GM19372 (cell line): ENCODE results near the gene THSD4.
"Not testable (repeated sequence)": the region's sequence is repeated elsewhere in the genome, so short reads cannot be mapped to it uniquely, and the experiment has no call there.

ENCODE experiments used
- ATAC-seq: cut with Tn5 transposase; IDR thresholded peaks from one replicate; pipeline ENCODE4 v1.9.1; 2021; ENCODE audit warnings: mild to moderate bottlenecking, low read depth, moderate library complexity; ENCODE audit not compliant: unreplicated experiment

The THSD4 gene

DNA sequence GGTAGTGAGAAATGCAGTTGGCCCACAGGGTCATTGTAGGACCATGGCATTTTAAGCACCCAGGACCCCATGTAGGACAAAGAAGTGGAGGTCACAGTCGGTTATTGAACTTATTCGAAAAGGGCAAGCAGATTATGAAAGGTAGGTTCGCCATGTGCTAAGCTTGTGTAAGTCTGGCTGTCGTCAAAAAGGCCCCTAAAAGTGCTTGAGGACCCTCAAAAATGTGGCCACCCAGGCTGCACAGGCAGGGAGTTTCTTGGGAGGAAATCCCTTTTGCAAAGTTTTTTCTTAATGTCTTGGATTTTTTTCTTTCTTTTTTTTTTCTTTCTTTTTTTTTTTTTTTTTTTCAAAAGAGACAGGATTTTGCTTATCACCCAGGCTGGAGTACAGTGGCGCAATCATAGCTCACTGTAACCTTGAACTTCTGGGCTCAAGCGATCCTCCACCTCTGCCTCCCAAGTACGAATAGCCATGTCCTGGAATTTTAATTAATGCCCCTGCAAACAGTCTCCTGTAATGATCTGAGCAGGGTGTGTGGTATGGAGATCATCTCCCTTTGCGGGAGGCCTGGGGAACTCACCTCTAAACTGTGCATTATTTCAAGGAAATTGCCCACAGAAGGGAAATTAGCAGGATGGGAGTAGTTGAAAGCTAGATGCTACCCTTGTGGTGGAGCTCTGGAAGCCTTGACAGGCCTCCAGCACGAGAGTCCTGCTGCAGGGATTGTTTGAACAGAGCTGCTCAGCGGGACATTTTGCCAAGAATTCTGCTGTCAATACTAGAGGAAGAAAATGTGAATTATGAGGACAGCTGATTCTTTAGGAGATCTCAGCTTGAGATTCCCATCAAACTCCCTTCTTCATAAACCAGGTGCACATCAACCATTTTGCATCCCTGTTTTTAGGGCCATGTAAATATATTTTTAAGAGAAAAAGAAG lies 28.4 kb downstream of the THSD4 start:
- ATAC-seq: no peak

- ATAC-seq: no peak
Observed at GRCh38 chr15:71145648-71146047, 30.4 kb downstream of the THSD4 start.

- ATAC-seq: no peak
Observed at GRCh38 chr15:71146580-71146982, 31.3 kb downstream of the THSD4 start.

- ATAC-seq: no peak
Observed at GRCh38 chr15:71148048-71148447, 32.8 kb downstream of the THSD4 start.

GRCh38 chr15:71149646-71150557 lies 34.6 kb downstream of the THSD4 start:
- no peak for ATAC-seq

DNA sequence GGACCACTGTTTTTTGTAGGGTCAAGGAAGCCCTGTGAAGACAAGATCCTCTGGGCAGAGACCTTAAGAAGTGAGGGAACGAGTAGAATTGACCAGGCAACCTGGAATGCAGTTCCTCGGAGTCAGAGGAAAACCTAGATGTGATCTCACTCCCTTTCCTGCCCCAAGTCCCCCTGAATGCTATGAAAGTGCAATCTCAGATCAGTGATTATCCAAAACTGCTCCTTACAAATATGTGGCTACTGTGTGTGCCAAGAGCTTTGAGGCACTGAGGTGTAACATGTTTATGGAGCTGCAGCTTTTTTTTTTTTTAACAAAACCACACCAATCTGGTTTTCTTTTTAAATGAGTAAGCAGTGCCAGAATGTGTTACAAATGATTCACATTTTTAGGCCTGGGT lies 35.8 kb downstream of the THSD4 start:
- no peak for ATAC-seq

GRCh38 chr15:71152542-71152941 lies 37.3 kb downstream of the THSD4 start:
- no peak for ATAC-seq

- ATAC-seq: no peak
Observed at GRCh38 chr15:71153823-71154524, 38.7 kb downstream of the THSD4 start.

- ATAC-seq: no peak
Observed at GRCh38 chr15:71154607-71155200, 39.4 kb downstream of the THSD4 start.

GRCh38 chr15:71155534-71155933 lies 40.3 kb downstream of the THSD4 start:
- ATAC-seq: no peak

- no peak for ATAC-seq
Observed at GRCh38 chr15:71160976-71161375, 45.7 kb downstream of the THSD4 start.

GRCh38 chr15:71162309-71162708 lies 47.0 kb downstream of the THSD4 start:
- no peak for ATAC-seq

DNA sequence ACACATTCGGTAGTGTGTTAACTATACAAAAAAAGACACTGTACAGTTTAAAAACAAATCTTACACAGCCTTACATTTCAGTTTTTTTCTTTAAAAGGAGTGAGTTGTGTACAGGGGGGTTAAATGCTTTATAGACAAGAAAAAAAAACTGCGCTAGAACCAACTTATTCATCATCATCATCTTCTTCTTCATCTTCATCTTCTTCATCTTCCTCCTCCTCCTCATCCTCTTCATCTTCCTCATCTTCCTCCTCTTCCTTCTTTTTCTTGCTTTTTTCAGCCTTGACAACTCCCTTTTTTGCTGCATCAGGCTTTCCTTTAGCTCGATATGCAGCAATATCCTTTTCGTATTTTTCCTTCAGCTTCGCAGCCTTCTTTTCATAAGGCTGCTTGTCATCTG lies 49.3 kb downstream of the THSD4 start:
- not testable (repeated sequence) for ATAC-seq

DNA sequence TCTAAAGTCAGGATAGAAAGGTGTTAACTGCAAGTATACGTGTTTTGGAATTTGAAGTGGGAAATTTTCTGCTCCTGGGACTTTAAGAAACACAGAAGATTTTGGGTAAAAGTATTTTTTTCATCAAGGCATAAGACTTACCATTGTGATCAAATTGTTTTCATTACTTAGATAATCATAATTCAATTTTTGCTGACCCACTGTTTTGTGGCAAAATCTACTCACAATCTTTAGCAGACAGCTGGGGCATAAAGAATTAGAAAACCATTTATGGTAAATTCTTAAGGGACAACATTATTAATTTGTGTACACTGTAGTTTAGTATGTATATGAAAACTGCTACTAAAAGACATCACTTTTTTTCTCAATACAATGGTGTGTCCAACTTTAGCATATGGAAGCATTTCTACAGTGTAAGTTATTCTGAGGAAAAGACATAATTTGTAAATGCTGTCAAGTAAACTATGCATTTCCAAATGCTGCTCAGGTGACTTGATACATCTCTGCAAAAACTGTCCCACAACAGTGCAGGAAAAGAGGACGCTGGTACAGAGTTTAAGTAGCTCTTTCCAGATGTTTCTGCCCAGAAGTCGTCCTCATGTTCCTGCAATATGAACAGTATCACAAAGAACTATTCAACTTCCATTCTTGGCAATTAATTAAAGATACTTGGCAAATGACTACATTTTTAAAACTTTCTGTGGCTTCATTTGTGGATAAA lies 52.3 kb downstream of the THSD4 start:
- no peak for ATAC-seq

GRCh38 chr15:71168166-71168834 lies 53.0 kb downstream of the THSD4 start:
- no peak for ATAC-seq

DNA sequence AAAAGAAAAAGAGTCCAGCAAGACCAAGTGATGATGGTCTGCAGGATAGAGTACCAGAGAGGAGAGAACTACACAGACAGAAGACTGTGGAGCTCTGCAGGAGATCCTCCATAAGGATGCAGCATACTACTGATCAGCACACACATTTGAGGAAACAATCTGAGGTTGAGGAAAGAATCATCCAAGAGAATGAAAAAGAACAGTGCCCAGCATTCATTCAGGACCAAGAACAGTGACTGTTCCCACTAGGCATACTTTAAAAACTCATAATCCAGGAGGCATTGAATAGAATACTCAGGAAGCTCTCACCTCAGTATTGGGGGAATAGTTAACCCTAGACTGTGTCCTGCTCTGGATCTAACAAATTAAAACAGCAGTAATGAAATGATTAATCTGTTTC lies 54.9 kb downstream of the THSD4 start:
- ATAC-seq: no peak

- ATAC-seq: no peak
Observed at GRCh38 chr15:71171195-71171594, 55.9 kb downstream of the THSD4 start.

DNA sequence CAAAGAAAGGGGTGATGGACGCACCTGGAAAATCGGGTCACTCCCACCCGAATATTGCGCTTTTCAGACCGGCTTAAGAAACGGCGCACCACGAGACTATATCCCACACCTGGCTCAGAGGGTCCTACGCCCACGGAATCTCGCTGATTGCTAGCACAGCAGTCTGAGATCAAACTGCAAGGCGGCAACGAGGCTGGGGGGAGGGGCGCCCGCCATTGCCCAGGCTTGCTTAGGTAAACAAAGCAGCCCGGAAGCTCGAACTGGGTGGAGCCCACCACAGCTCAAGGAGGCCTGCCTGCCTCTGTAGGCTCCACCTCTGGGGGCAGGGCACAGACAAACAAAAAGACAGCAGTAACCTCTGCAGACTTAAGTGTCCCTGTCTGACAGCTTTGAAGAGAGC lies 59.1 kb downstream of the THSD4 start:
- not testable (repeated sequence) for ATAC-seq
